HG02623 (cell line): ENCODE data around the gene FRMD5.
"Not testable (repeated sequence)": the region's sequence is repeated elsewhere in the genome, so short reads cannot be mapped to it uniquely, and the experiment has no call there.

Experiments used
- ATAC-seq: cut with Tn5 transposase; IDR thresholded peaks from one replicate; pipeline ENCODE4 v1.9.1; 2021; ENCODE audit warnings: moderate library complexity; ENCODE audit not compliant: unreplicated experiment

The FRMD5 gene

DNA sequence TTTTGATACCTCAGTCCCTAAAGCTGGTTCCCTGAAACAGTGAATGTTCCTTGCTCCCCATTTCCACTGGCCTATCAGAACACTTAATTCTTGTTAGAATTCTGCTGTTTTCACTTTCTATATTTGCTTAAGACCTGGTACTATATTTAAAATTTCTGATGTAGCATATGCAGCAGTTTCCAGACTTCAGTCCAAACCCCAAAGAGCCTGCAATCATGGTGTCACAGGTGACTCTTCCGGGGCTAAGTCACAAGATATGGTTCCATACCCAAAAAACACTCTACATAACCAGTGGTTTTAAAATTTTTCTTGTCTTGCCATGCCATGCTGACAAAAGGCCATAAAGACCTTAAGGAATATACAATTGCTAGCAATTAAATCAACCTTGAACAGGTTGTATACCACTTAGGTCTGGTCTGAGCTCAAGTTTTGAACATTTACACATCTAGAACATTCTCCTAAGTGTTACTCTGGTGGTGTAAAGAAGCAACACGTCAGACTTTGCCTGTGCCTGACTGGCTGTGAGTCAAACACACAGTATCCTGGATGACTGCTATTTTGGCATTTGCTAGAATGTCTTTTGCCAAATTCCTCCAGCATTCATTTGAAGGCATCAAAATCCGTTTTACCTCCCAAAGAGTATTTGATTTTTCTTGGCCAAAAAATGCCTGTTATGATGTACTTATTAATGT is 160.0 kb downstream of the FRMD5 start:
- ATAC-seq, result no peak

DNA sequence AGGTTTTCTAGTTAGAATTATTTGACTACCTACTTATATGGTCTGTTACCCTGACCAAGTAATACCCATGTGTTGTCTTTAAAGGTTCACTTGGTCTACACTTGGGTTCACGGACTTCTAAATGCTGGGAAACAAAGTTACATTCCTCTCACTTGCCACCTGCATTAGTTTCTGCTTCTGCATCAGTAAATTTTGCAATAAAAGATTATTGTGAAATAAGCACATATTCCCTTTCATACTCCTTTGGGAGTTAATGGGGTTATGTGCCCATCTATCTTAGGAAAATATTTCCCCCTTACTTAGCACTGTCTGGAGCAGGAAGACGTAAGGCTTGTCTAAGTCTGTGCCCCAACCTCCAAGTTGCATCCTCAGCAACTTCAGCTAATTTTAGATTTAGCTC is 160.7 kb downstream of the FRMD5 start:
- no peak for ATAC-seq

DNA sequence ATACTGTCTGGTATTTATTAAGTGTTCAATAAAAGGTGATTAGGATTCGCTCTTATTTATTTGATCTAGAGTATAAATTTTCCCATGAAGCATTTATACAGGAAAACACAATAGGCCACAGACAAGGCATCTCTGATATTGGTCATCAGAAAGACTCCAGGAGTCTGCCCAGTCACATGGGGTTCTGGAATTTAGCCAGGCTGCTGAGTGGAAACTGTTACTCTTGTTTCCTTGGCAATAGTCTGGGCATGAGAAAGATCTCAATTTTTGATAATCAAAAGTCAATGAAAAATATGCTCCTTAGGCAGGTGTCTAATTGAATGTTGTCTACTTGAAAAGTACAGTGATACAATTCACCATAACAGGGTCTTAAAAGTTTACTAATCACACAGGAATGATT is 161.2 kb downstream of the FRMD5 start:
- ATAC-seq, result no peak

DNA sequence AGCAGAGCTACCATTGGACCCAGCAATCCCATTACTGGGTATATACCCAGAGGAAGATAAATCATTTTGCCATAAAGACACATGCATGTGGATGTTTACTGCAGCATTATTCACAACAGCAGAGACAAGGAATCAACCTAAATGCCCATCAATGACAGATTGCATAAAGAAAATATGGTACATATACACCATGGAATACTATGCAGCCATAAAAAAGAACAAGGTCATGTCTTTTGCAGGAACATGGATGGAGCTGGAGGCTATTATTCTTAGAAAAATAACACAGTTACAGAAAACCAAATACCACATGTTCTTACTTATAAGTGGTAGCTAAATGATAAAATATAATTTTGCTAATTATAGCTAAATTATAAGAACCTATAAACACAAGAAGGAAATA is 162.3 kb downstream of the FRMD5 start:
- ATAC-seq, result not testable (repeated sequence)

DNA sequence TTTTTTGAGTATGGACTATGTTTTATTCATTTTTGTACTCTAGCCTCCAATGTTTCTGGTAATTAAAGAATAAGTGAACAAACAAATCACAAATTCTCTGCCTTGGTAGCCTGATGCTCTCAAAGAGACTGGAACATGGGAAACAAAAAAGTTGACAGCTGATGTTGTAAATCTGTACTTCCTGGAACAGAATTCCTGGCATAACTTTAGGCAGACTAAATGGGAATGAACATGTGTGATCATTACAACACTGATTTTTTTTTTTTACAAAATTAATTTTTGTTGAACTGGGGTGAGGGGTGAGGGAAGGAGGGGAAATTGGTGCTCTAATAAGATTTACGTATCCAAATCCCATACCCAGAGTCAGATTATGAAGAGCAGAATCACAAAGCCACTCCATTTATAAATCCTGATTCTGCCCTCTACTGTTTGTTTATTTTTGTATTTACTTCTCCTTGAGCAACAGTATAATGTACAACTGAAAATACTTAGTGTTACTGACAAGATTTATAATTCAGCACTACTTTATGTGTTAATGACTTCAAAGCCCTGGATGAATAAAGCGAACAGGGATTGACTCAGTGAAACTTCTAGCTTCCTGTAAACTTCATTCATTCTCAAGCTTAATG is 165.0 kb downstream of the FRMD5 start:
- no peak for ATAC-seq

GRCh38 chr15:44029003-44029402 is 166.1 kb downstream of the FRMD5 start:
- ATAC-seq, result no peak

GRCh38 chr15:44028349-44028748 is 166.7 kb downstream of the FRMD5 start:
- no peak for ATAC-seq

DNA sequence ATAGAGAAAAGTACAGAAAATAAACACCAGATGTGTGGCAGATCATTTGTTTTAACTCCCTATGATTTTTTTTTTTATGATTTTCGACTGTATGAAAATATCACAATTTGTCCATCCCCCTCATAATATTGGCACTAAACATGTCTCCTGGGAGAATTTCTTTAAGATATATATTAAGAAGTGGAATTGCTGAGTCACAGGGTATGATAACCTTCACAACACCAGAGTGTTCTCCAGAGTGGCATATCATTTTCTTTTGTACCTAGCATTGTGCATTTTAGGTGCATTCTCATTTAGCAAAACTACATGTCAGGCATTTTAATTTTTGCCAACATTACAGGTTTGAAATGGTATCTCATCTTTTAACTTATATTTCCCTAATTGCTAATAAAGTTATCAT is 170.9 kb downstream of the FRMD5 start:
- ATAC-seq, result no peak

- no peak for ATAC-seq
Observed at GRCh38 chr15:44023176-44023575, 171.9 kb downstream of the FRMD5 start.

- no peak for ATAC-seq
Observed at GRCh38 chr15:44018151-44018550, 176.9 kb downstream of the FRMD5 start.

- no peak for ATAC-seq
Observed at GRCh38 chr15:44015545-44016305, 179.3 kb downstream of the FRMD5 start.

DNA sequence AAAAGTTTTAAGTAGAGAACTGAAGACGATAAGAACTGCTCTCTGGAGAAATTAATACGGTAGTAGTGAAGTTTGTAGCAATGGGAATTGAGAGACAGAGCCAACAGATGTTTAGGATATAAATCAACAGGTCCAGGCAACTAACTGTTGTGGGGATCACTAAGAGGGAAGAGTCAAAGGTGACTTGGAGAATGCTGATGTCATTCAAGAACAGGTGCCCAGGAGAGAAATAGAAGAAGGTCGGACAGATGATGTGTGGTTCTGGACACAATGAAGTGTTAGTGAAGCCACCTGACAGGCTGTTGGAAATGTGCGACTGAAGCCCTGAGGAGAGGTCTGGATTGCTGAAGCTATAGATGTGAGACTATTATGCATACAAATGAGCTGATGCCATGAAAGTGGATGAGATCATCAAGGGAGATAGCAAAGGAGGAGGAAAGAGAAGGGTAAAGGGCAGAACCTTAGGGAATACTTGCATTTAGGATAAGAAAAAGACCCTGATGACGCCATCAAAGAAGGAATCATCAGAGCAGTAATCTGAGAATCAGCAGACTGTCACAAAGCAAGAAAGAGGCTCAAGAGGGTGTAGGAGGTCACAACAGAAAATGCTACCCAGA is 183.7 kb downstream of the FRMD5 start:
- no peak for ATAC-seq

DNA sequence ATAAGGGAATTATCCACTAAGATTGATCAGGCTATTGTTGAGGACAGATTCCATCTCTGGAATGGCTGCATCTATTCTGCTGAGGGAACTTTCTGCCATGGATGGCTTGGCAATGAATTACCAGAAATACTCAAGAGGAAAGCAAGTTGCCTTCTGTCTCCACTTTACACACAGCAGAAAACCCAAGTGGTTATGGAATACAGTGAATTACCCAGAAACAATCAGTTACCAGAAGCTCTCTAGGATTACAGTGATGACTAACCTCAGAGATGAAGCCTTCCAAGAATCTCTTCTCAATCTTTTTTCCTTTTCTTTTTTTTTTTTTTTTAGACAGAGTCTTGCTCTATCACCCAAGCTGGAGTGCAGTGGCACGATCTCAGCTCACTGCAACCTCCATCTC is 185.0 kb downstream of the FRMD5 start:
- ATAC-seq, result no peak

DNA sequence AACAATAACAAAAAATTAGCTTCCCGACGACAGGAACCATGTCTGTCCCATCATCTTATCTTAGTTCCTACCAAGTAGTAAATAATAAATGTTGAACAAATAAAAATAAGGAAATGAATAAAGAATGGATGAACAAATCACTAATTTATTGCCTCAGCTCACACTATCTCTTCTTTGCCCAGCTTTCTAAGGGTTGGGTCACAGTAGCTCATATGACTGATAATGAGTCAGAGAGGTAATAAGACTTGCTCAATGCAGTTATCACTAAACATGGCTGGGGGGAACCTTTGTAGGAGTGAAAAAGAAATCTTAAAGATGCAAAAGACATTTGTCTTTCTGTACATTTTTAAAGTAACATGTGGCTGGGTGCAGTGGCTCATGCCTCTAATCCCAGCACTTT is 186.0 kb downstream of the FRMD5 start:
- ATAC-seq, result no peak

DNA sequence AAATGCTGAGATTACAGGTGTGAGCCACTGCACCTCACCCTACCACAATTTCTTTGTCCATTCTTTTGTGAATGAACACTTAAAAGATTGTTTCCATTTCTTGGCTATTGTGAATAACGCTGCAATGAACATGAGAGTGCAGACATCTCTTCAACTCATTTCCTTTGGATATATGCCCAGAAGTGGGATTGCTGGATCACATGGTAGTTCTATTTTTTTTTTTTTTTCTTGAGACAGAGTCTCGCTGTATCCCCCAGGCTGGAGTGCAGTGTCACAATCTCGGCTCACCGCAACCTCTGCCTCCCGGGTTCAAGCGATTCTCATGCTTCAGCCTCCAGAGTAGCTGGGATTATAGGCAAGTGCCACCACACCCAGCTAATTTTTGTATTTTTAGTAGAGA is 194.8 kb downstream of the FRMD5 start:
- not testable (repeated sequence) for ATAC-seq

- ATAC-seq, result no peak
Observed at GRCh38 chr15:43998607-43999006, 196.5 kb downstream of the FRMD5 start.

GRCh38 chr15:43991206-43991605 is 203.9 kb downstream of the FRMD5 start:
- ATAC-seq, result no peak

DNA sequence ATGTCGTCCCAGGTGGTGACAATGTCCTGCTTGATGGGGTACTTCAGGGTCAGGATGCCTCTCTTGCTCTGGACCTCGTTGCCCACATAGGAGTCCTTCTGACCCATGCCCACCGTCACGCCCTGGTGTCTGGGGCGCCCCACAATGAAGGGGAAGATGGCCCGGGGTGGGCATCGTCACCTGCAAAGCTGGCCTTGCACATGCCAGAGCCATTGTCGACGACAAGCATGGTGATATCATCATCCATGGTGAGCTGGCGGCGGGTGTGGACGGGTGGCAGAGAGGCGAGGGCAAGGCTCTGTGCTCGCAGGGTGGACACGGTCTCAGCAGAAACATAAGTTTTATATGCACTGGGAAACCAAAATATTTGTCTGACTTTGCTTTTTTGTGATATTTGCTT is 205.1 kb downstream of the FRMD5 start:
- ATAC-seq, result no peak

GRCh38 chr15:43988900-43989299 is 206.2 kb downstream of the FRMD5 start:
- ATAC-seq, result no peak

GRCh38 chr15:43987924-43988323 is 207.1 kb downstream of the FRMD5 start:
- ATAC-seq, result no peak

DNA sequence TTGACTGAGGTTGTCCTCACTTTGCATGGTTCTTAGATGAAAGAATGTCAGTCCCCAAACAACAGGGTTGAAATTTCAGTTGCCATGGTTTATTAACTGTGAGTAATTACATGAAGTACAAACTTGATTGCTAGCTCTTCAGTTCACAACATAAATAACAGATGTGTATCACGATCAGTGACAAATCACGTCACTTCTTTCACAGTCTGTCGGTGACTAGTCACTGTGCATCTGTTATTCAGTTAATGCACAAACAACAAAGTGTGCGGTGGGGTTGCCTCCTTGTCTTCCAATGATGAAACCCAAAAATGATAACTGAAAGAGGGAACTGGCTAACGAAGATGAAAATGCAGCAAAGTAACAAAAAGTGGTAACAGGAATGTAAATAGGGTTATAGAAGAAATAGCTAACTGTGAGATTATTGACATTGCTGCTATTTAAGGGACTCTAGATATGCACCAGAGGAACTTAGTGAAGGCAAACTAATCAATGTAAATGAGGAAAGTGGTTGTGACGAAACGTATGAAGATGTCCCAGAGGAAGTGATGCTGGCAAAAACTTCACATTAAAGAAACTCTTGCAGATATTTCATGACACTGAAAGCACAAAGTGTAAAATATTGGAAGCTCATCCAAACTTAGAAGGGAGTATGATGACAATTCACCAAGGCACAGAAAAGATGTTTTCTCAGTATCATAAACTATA is 208.9 kb downstream of the FRMD5 start:
- no peak for ATAC-seq
